H1 (cell line): ENCODE measurements around the gene COL20A1. TPM values are rescaled to one million over a fixed set of nuclear protein-coding genes. Genes with fewer than 3 reads are reported as not detected.

Source experiments
- CTCF ChIA-PET: fragments of 300-600 bp; sonication (Branson Sonifier 250); formaldehyde crosslinking; loops from one replicate; lab custom pipeline; 2021; ENCODE audit not compliant: partially characterized antibody; lab: Charles Lee
- POLR2A ChIA-PET: fragments of 300-600 bp; sonication (Branson Sonifier 250); formaldehyde crosslinking; loops from one replicate; lab custom pipeline; 2021; ENCODE audit warnings: inconsistent platforms; ENCODE audit not compliant: partially characterized antibody; lab: Charles Lee
- DNase-seq, 2 experiments: peaks; one replicate each; pipeline versions ENCODE4 v3.0.0 to v3.0.0-alpha.2; 2010 to 2022; ENCODE audit warnings: low spot score in 2 of 2, low read depth in 1 of 2, mixed read lengths in 1 of 2
- FAIRE-seq: peaks from 2 replicates; lab custom pipeline; 2011; peaks lifted over from hg19 to GRCh38; lab: Jason Lieb, UNC
- H2AFZ ChIP-seq: 2 replicates; pipeline ENCODE4 v1.8.1; 2012; ENCODE audit warnings: low read length, inconsistent platforms
- H2AK5ac ChIP-seq: 2 replicates; pipeline ENCODE4 v1.6.1; 2013; ENCODE audit warnings: low read depth, low read length
- H2BK120ac ChIP-seq: replicated peaks from 2 replicates; pipeline ENCODE3; 2013; ENCODE audit warnings: low read depth, low read length, inconsistent platforms
- H2BK12ac ChIP-seq: 2 replicates; pipeline ENCODE4 v1.6.1; 2013; ENCODE audit warnings: low read depth, low read length
- H2BK15ac ChIP-seq: 2 replicates; pipeline ENCODE4 v1.6.1; 2013; ENCODE audit warnings: low read length
- H2BK20ac ChIP-seq: 2 replicates; pipeline ENCODE4 v1.6.1; 2013; ENCODE audit warnings: low read length
- H2BK5ac ChIP-seq: 2 replicates; pipeline ENCODE4 v1.6.1; 2013; ENCODE audit warnings: low read depth, low read length
- H3K14ac ChIP-seq: 2 replicates; pipeline ENCODE4 v1.6.1; 2013; ENCODE audit warnings: inconsistent platforms; ENCODE audit not compliant: insufficient read length
- H3K18ac ChIP-seq: 2 replicates; pipeline ENCODE4 v1.6.1; 2013; ENCODE audit warnings: low read length; ENCODE audit errors: extremely low read depth
- H3K23ac ChIP-seq: 2 replicates; pipeline ENCODE4 v1.6.1; 2013; ENCODE audit warnings: inconsistent platforms; ENCODE audit not compliant: insufficient read length
- H3K23me2 ChIP-seq: 2 replicates; pipeline ENCODE4 v1.6.1; 2013; ENCODE audit warnings: low read depth, low read length
- H3K27ac ChIP-seq: 2 replicates; pipeline ENCODE4 v1.6.1; 2011; ENCODE audit warnings: low read depth, low read length, inconsistent platforms
- H3K27me3 ChIP-seq, 4 experiments: replicated peaks in 1 of 4; 1 replicate in 1 of 4; 2 replicates in 3 of 4; pipeline versions ENCODE4 v1.6.1 to v1.8.1; 2011 to 2013; ENCODE audit warnings: low read length in 3 of 4, mild to moderate bottlenecking in 3 of 4, inconsistent platforms in 2 of 4, mixed read lengths in 2 of 4, moderate library complexity in 1 of 4; ENCODE audit not compliant: control insufficient read depth in 3 of 4, insufficient read depth in 3 of 4; ENCODE audit errors: extremely low read depth in 1 of 4
- H3K36me3 ChIP-seq, 4 experiments: 2 replicates each; pipeline versions ENCODE4 v1.6.1 to v1.8.1; 2011 to 2013; ENCODE audit warnings: mild to moderate bottlenecking in 4 of 4, low read length in 3 of 4, moderate library complexity in 2 of 4, control low read depth in 1 of 4, inconsistent platforms in 1 of 4; ENCODE audit not compliant: insufficient read depth in 4 of 4, control insufficient read depth in 2 of 4
- H3K4ac ChIP-seq: replicated peaks from 2 replicates; pipeline ENCODE3; 2013; ENCODE audit warnings: low read length, low read depth, mixed read lengths, inconsistent platforms; ENCODE audit not compliant: insufficient read length
- H3K4me1 ChIP-seq, 4 experiments: replicated peaks in 1 of 4; 1 replicate in 1 of 4; 2 replicates in 3 of 4; pipeline versions ENCODE4 v1.6.1 to v1.8.1; 2011 to 2013; ENCODE audit warnings: low read length in 3 of 4, inconsistent platforms in 2 of 4, mixed read lengths in 1 of 4; ENCODE audit not compliant: insufficient read depth in 4 of 4, control insufficient read depth in 3 of 4
- H3K4me2 ChIP-seq, 2 experiments: 2 replicates each; pipeline versions ENCODE4 v1.6.1 to v1.8.1; 2011 to 2013; ENCODE audit warnings: low read depth in 2 of 2, low read length in 2 of 2, control low read depth in 1 of 2, inconsistent platforms in 1 of 2, mild to moderate bottlenecking in 1 of 2; ENCODE audit not compliant: insufficient read depth in 1 of 2
- H3K4me3 ChIP-seq, 4 experiments: fragments of 200-600, 300-600 bp in 1 of 4; sonication (generic), shearing (Covaris generic), sonication (Bioruptor Twin) in 1 of 4; 2 replicates each; pipeline versions ENCODE4 v1.5.1 to v1.8.1; 2011 to 2016; ENCODE audit warnings: low read length in 4 of 4, low read depth in 3 of 4, control low read depth in 2 of 4, inconsistent platforms in 2 of 4, mild to moderate bottlenecking in 2 of 4, mixed read lengths in 1 of 4, moderate library complexity in 1 of 4; ENCODE audit not compliant: insufficient read depth in 2 of 4; ENCODE audit errors: extremely low read depth in 1 of 4
- H3K56ac ChIP-seq: replicated peaks from 2 replicates; pipeline ENCODE3; 2013; ENCODE audit warnings: low read depth, mild to moderate bottlenecking, mixed read lengths, low read length, inconsistent platforms; ENCODE audit not compliant: insufficient read length
- H3K79me1 ChIP-seq: 2 replicates; pipeline ENCODE4 v1.6.1; 2013; ENCODE audit warnings: low read depth, low read length, control low read depth
- H3K79me2 ChIP-seq, 2 experiments: 2 replicates each; pipeline versions ENCODE4 v1.6.1 to v1.8.1; 2012 to 2013; ENCODE audit warnings: low read length in 2 of 2, mild to moderate bottlenecking in 2 of 2, inconsistent platforms in 1 of 2; ENCODE audit not compliant: insufficient read depth in 2 of 2, control insufficient read depth in 1 of 2
- H3K9ac ChIP-seq, 4 experiments: replicated peaks in 1 of 4; 1 replicate in 1 of 4; 2 replicates in 3 of 4; pipeline versions ENCODE4 v1.6.1 to v1.8.1; 2011 to 2013; ENCODE audit warnings: low read depth in 3 of 4, low read length in 3 of 4, control low read depth in 2 of 4, mild to moderate bottlenecking in 2 of 4, moderate library complexity in 2 of 4, inconsistent platforms in 1 of 4; ENCODE audit errors: extremely low read depth in 1 of 4
- H3K9me3 ChIP-seq, 2 experiments: 2 replicates each; pipeline versions ENCODE4 v1.6.1 to v1.8.1; 2012 to 2013; ENCODE audit warnings: mild to moderate bottlenecking in 2 of 2, moderate library complexity in 2 of 2, control low read depth in 1 of 2, inconsistent platforms in 1 of 2, low read depth in 1 of 2, low read length in 1 of 2, mixed read lengths in 1 of 2; ENCODE audit not compliant: insufficient read depth in 2 of 2
- H4K20me1 ChIP-seq, 2 experiments: replicated peaks in 1 of 2; 2 replicates each; pipeline versions ENCODE3 to v1.8.1; 2011 to 2013; ENCODE audit warnings: inconsistent platforms in 2 of 2, low read length in 2 of 2, mild to moderate bottlenecking in 1 of 2; ENCODE audit not compliant: insufficient read depth in 2 of 2, control insufficient read depth in 1 of 2
- H4K5ac ChIP-seq: 2 replicates; pipeline ENCODE4 v1.6.1; 2013; ENCODE audit warnings: low read length, low read depth, mixed read lengths, inconsistent platforms; ENCODE audit not compliant: insufficient read length
- H4K8ac ChIP-seq: 2 replicates; pipeline ENCODE4 v1.8.0; 2013; ENCODE audit warnings: mild to moderate bottlenecking, moderate library complexity, low read length, inconsistent platforms; ENCODE audit not compliant: insufficient read depth; ENCODE audit errors: extremely low read depth
- H4K91ac ChIP-seq: replicated peaks from 2 replicates; pipeline ENCODE3; 2013; ENCODE audit warnings: low read length, mixed read lengths, inconsistent platforms; ENCODE audit not compliant: insufficient read length
- BRCA1 ChIP-seq: IDR thresholded peaks from 2 replicates; pipeline ENCODE4 v1.6.1; 2012; ENCODE audit warnings: low read depth, low read length, improper control_type of control experiment
- EP300 ChIP-seq, 2 experiments: IDR thresholded peaks; 1 replicate in 1 of 2; 2 replicates in 1 of 2; pipeline ENCODE4 v1.6.1; 2011 to 2012; ENCODE audit warnings: low read depth in 2 of 2, low read length in 2 of 2, mild to moderate bottlenecking in 2 of 2, borderline replicate concordance in 1 of 2, inconsistent platforms in 1 of 2, moderate library complexity in 1 of 2
- WGBS, 2 experiments: shearing (Covaris generic) in 1 of 2; methylation state at CpG; one replicate each; pipeline versions ENCODE4 v1.1.6 to v1.1.7; 2013 to 2015; ENCODE audit warnings: low lambda C conversion rate in 2 of 2, mixed read lengths in 2 of 2, inconsistent platforms in 1 of 2, low coverage in 1 of 2, missing lambda C conversion rate in 1 of 2; ENCODE audit not compliant: insufficient replicate concordance in 2 of 2, insufficient coverage in 1 of 2, insufficient read length in 1 of 2; ENCODE audit errors: extremely low coverage in 1 of 2, missing lambda C conversion rate in 1 of 2; 5-methylcytosine and 5-hydroxymethylcytosine counted together
- polyA plus RNA-seq, 7 experiments: library from polyadenylated mRNA; depleted of rRNA in 3 of 7; stranded (reverse) in 5 of 7; unstranded in 2 of 7; fragments of >200 nt in 5 of 7; fragments of 200-250 nt in 2 of 7; gene quantifications; 1 replicate in 5 of 7; 2 replicates in 1 of 7; 4 replicates in 1 of 7; pipeline versions ENCODE4 v1.2.1 to v1.2.3, GENCODE V29; 2011 to 2013; ENCODE audit warnings: missing spikeins in 2 of 7, mixed read lengths in 2 of 7
- total RNA-seq: library from RNA; stranded (reverse); fragmentation: NEBNext Ultra II Directional; extraction: Animal tissue kit (Norgen Biotek cat#: 25700); gene quantifications from 2 replicates; pipeline ENCODE4 v1.2.1, GENCODE V29; 2021
- TF ChIP-seq, protein P1 (sequence below): IDR thresholded peaks from 2 replicates; pipeline ENCODE4 v1.6.1; 2011; ENCODE audit warnings: low read length, improper control_type of control experiment

Gene COL20A1
- total and polyA plus RNA-seq, 2 of the 8 experiments (the other 6 are each of a cell fraction or from before 2014, with no cell fraction given), result 0.19 to 0.21 TPM

DNA sequence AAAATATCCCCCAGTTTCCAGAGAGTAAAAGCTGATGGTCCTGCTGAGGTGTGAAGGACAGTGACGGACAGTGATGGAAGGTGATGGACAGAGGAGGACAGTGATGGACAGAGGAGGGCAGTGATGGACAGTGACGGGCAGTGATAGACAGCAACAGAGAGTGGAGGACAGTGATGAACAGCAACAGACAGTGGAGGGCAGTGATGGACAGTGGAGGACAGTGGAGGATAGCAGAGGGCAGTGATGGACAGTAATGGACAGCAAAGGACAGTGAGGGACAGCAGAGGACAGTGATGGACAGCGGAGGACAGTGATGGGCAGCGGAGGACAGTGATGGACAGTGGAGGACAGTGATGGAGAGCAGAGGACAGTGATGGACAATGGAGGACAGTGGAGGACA is 36.0 kb upstream of the COL20A1 start:
- H2BK15ac ChIP-seq, result peak overlapping the region; percentile 98; the same call in 1 of the 2 replicates
- POLR2A ChIA-PET, result interaction anchor here (4.7 kb wide), 1 partner anchor 23 kb away, joined by 21 read pairs; the partner anchor contains the start of gene BIRC7
- peaks cover 13% of the 10 kb centered on the region; the same call in 1 of the 2 replicates for H3K23me2 ChIP-seq
- TF ChIP-seq EP300 (IDR thresholded peaks at IDR 0.05; ENCODE audit: borderline replicate concordance in 1 of 2, low read depth in 2 of 2, low read length in 2 of 2) (no peak), BRCA1 (no peak)
- TF ChIP-seq, protein P1, sequence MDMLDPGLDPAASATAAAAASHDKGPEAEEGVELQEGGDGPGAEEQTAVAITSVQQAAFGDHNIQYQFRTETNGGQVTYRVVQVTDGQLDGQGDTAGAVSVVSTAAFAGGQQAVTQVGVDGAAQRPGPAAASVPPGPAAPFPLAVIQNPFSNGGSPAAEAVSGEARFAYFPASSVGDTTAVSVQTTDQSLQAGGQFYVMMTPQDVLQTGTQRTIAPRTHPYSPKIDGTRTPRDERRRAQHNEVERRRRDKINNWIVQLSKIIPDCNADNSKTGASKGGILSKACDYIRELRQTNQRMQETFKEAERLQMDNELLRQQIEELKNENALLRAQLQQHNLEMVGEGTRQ, result no peak
- H4K91ac ChIP-seq, result peak overlapping the region; percentile 94
- no peaks in the 10 kb centered on the region; a peak in 1 of 8 replicates for H3K36me3 ChIP-seq
- no peak overlapping the region for H3K56ac ChIP-seq
- peak overlapping the region; percentile 53 for H3K4ac ChIP-seq
- H4K20me1 ChIP-seq, result peaks cover 0 to 4% of the 10 kb centered on the region in 2 experiments
- H3K4me3 ChIP-seq, result no peak overlapping the region
- no peak overlapping the region for H3K14ac ChIP-seq
- CTCF ChIA-PET, result interaction anchor here (0.9 to 6.8 kb wide), 4 partner anchors 24 to 42 kb away, joined by 3 to 87 read pairs (median 16); partner anchors contain the start of gene BIRC7
- no peak for FAIRE-seq
- H2BK5ac ChIP-seq, result peak overlapping the region; percentile 95
- no peak overlapping the region for H2BK20ac ChIP-seq
- H2AFZ ChIP-seq, result no peak overlapping the region
- H2BK12ac ChIP-seq, result peak overlapping the region; percentile 93
- no peak overlapping the region for H2BK120ac ChIP-seq
- no peaks in the 10 kb centered on the region; the same call in 1 of the 2 replicates for H3K79me1 ChIP-seq
- WGBS, 2 experiments, result 84% methylated on average over 4 of the region's 4 CpGs; no CpG with 5 or more reads in 1 of the 2 experiments
- no peak overlapping the region for H3K23ac ChIP-seq
- H3K27me3 ChIP-seq, result peaks cover 4 to 47% (median 36%) of the 10 kb centered on the region in 4 experiments
- H4K8ac ChIP-seq, result 0 out of 2 replicates have a peak overlapping the region, but pooled peaks have one; percentile 28
- DNase-seq, result no peak
- peaks cover 2 to 18% (median 15%) of the 10 kb centered on the region in 4 experiments for H3K4me1 ChIP-seq
- no peak overlapping the region for H3K4me2 ChIP-seq
- H3K9me3 ChIP-seq, result no peaks in the 10 kb centered on the region
- no peak overlapping the region; the same call in 1 of the 2 replicates for H3K18ac ChIP-seq
- H3K9ac ChIP-seq, result no peak overlapping the region
- H4K5ac ChIP-seq, result peak overlapping the region; percentile 29
- H3K27ac ChIP-seq, result no peak overlapping the region
- H2AK5ac ChIP-seq, result peak overlapping the region; percentile 91
- H3K79me2 ChIP-seq, result no peaks in the 10 kb centered on the region
